Progenitor cell of endocrine pancreas (in vitro differentiated cells): Measurements from ENCODE around the gene SLC9A2. TPM values are rescaled to one million over a fixed set of nuclear protein-coding genes. Genes with fewer than 3 reads are reported as not detected.

Experiments
- DNase-seq: peaks from one replicate; pipeline ENCODE4 v3.0.0; 2021; ENCODE audit warnings: low spot score; ENCODE audit not compliant: unreplicated experiment
- H3K27ac Mint-ChIP-seq: 2 replicates; pipeline ENCODE4 v1.8.0; 2021; ENCODE audit warnings: mild to moderate bottlenecking, moderate library complexity, mixed read lengths
- H3K27me3 Mint-ChIP-seq: 2 replicates; pipeline ENCODE4 v1.8.0; 2021; ENCODE audit warnings: mixed read lengths
- H3K36me3 Mint-ChIP-seq: 2 replicates; pipeline ENCODE4 v1.8.0; 2022; ENCODE audit warnings: mixed read lengths; ENCODE audit not compliant: insufficient read depth
- H3K4me1 Mint-ChIP-seq: 2 replicates; pipeline ENCODE4 v1.8.0; 2021; ENCODE audit warnings: low read depth, mixed read lengths
- H3K4me3 Mint-ChIP-seq: 2 replicates; pipeline ENCODE4 v1.8.0; 2021; ENCODE audit warnings: low read depth, mild to moderate bottlenecking, moderate library complexity, mixed read lengths
- H3K9me3 Mint-ChIP-seq: 2 replicates; pipeline ENCODE4 v1.8.0; 2021; ENCODE audit warnings: low read depth, mixed read lengths
- CTCF ChIP-seq: fragments of 200-600 bp; sonication (generic); IDR thresholded peaks from one replicate; pipeline ENCODE4 v1.5.0; 2021; ENCODE audit warnings: antibody characterized with exemption, mild to moderate bottlenecking; ENCODE audit not compliant: unreplicated experiment
- total RNA-seq: library from RNA; stranded (reverse); gene quantifications from 2 replicates; pipeline ENCODE4 v1.2.1, GENCODE V29; 2021

SLC9A2 gene
- total RNA-seq, 1 donor from 2014 or later, result 1.6 TPM

DNA sequence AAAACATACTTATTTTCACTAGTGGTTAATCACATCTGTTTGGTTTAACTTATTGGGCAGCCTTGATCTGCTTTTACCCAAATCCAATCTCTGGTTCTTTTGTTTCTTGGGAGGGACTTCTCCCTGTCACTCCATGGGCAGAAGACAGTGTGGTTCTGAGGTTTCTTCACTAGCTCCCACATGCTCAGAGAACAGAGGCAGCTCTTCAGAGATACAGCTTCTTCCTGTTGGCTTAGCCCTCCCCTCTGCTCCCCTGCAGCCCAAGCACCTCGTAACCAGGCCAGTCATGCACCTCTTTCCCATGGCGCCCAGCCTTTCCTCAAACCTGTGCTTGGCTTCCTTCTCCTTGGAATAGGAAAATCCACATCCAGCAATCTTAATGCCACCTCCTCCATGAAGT is 32.8 kb downstream of the SLC9A2 start:
- peaks cover 13% of the 10 kb centered on the region for H3K9me3 Mint-ChIP-seq
- H3K27me3 Mint-ChIP-seq, result peaks cover 7% of the 10 kb centered on the region
- TF ChIP-seq CTCF, result no peak
- H3K4me1 Mint-ChIP-seq, result no peaks in the 10 kb centered on the region
- H3K4me3 Mint-ChIP-seq, result no peak overlapping the region
- no peaks in the 10 kb centered on the region for H3K36me3 Mint-ChIP-seq
- no peak for DNase-seq
- H3K27ac Mint-ChIP-seq, result no peak overlapping the region

- H3K4me1 Mint-ChIP-seq, result peaks cover 5% of the 10 kb centered on the region
- no peak for DNase-seq
- no peaks in the 10 kb centered on the region for H3K9me3 Mint-ChIP-seq
- TF ChIP-seq CTCF, result no peak
- no peaks in the 10 kb centered on the region for H3K36me3 Mint-ChIP-seq
- H3K27me3 Mint-ChIP-seq, result peaks cover 7% of the 10 kb centered on the region
- no peak overlapping the region for H3K27ac Mint-ChIP-seq
- no peak overlapping the region for H3K4me3 Mint-ChIP-seq
These were observed 38.4 kb downstream of the SLC9A2 start for GRCh38 chr2:102657770-102658169.

- Mint-ChIP-seq H3K4me3 (no peak overlapping the region), H3K36me3 (no peaks in the 10 kb centered on the region), H3K4me1 (peaks cover 5% of the 10 kb centered on the region), H3K27ac (no peak overlapping the region), H3K9me3 (no peaks in the 10 kb centered on the region), H3K27me3 (peaks cover 7% of the 10 kb centered on the region)
- no peak for TF ChIP-seq CTCF
- no peak for DNase-seq
These were observed 40.7 kb downstream of the SLC9A2 start for GRCh38 chr2:102660070-102660469.

DNA sequence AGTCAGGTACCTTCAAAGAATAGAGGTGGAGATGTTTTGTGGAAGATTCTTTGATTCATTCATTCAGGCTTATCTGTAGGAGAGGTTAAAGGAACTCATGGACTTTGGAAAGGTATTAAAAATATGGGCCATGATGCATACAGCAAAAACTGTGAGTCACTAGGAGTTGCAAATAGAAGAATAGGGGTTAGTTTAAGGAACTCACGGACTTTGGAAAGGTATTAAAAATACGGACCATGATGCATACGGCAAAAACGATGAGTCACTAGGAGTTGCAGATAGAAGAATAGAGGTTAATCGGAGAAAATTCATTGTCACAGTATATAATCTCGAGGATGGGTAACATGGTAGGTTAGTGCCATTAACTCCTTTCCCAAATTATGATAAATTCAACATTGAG is 41.2 kb downstream of the SLC9A2 start:
- TF ChIP-seq CTCF, result no peak
- peaks cover 7% of the 10 kb centered on the region for H3K27me3 Mint-ChIP-seq
- no peaks in the 10 kb centered on the region for H3K36me3 Mint-ChIP-seq
- H3K4me1 Mint-ChIP-seq, result peaks cover 5% of the 10 kb centered on the region
- DNase-seq, result no peak
- H3K27ac Mint-ChIP-seq, result no peak overlapping the region
- no peaks in the 10 kb centered on the region for H3K9me3 Mint-ChIP-seq
- no peak overlapping the region for H3K4me3 Mint-ChIP-seq

DNA sequence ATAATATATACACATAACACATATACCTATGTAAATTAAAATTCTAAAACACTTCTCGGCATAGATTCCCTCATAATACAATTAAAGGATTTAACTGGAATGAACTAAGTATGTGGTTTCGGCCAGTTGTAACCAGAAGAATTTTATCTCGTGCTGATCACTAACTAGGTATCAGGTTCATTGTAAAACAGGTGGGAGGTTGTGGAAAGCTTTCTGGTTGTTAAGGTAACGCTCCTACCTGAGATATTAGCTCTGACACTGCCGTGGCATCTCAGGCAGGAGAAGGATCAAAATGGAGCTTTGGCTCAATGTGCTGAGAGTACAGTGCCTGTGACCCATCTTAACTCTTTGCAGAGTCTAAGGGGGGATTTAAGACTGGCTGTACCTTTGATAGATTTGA is 42.5 kb downstream of the SLC9A2 start:
- peaks cover 5% of the 10 kb centered on the region for H3K4me1 Mint-ChIP-seq
- no peak for TF ChIP-seq CTCF
- no peaks in the 10 kb centered on the region for H3K9me3 Mint-ChIP-seq
- H3K27ac Mint-ChIP-seq, result no peak overlapping the region
- DNase-seq, result no peak
- H3K36me3 Mint-ChIP-seq, result no peaks in the 10 kb centered on the region
- H3K27me3 Mint-ChIP-seq, result peaks cover 7% of the 10 kb centered on the region
- H3K4me3 Mint-ChIP-seq, result no peak overlapping the region
